T-helper 1 cell treated with Interleukin-12 subunit alpha and Interleukin-12 subunit beta and Interleukin-4 antibody, amounts not matched to agents 30 μg/mL and 1 μg/mL, for 36 hours (primary cell): ENCODE results near the gene CFAP20DC.
"Not testable (repeated sequence)": the region's sequence is repeated elsewhere in the genome, so short reads cannot be mapped to it uniquely, and the experiment has no call there.

Experiments
- H3K27ac Mint-ChIP-seq: one replicate; pipeline ENCODE4 v1.8.0; 2021; ENCODE audit warnings: mild to moderate bottlenecking, mixed read lengths
- H3K27me3 Mint-ChIP-seq: one replicate; pipeline ENCODE4 v1.8.0; 2021; ENCODE audit warnings: low read depth, mixed read lengths
- H3K36me3 Mint-ChIP-seq: one replicate; pipeline ENCODE4 v1.8.0; 2021; ENCODE audit warnings: low read depth, mixed read lengths
- H3K4me1 Mint-ChIP-seq: one replicate; pipeline ENCODE4 v1.8.0; 2021; ENCODE audit warnings: low read depth, mixed read lengths
- H3K4me3 Mint-ChIP-seq: one replicate; pipeline ENCODE4 v1.8.0; 2021; ENCODE audit warnings: mild to moderate bottlenecking, moderate library complexity, mixed read lengths
- H3K9me3 Mint-ChIP-seq: one replicate; pipeline ENCODE4 v1.8.0; 2021; ENCODE audit warnings: mixed read lengths

CFAP20DC gene

DNA sequence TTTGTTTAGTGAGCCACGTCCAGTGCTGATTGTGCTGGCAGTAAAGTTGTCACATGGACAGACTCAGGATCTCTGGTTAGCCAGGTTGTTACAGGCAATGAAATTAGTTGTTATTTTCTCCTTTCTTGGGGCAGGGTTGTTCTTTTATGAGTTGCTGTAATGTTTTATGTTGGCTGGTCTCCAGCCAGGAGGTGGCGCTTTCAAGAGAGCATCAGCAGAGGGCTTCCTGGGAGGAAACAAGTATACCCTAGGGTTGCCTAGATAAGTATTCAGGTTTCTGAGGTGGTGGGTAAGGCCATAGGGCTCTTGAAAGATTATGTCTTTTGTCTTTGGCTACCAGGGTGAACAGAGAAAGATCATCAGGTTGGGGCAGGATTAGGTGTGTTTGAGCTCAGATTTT, 14.5 kb upstream of the CFAP20DC start:
- Mint-ChIP-seq H3K4me1 (no peaks in the 10 kb centered on the region), H3K27ac (no peak overlapping the region), H3K36me3 (no peaks in the 10 kb centered on the region), H3K27me3 (peaks cover 39% of the 10 kb centered on the region), H3K9me3 (no peaks in the 10 kb centered on the region), H3K4me3 (no peak overlapping the region)

DNA sequence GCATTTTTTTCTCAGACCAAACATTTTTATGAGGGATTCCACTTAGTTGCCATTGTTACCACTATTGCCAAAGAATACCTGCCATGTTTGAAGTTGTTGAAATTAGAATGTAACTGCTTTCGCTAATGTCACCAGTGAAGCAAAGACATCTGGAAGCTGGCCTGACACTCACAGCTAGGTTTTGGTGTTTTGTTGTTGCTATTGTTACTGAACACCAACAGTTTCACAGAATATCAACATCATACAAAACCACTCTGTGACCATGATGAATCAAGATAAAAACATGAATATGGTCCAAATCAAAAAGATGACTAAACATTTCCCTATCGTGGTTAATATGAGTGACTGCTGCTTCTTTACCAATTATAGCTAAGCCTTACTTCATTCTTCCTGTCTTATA, 6.9 kb upstream of the CFAP20DC start:
- no peaks in the 10 kb centered on the region for H3K36me3 Mint-ChIP-seq
- no peak overlapping the region for H3K4me3 Mint-ChIP-seq
- H3K4me1 Mint-ChIP-seq: no peaks in the 10 kb centered on the region
- no peaks in the 10 kb centered on the region for H3K9me3 Mint-ChIP-seq
- peaks cover 50% of the 10 kb centered on the region for H3K27me3 Mint-ChIP-seq
- H3K27ac Mint-ChIP-seq: no peak overlapping the region

DNA sequence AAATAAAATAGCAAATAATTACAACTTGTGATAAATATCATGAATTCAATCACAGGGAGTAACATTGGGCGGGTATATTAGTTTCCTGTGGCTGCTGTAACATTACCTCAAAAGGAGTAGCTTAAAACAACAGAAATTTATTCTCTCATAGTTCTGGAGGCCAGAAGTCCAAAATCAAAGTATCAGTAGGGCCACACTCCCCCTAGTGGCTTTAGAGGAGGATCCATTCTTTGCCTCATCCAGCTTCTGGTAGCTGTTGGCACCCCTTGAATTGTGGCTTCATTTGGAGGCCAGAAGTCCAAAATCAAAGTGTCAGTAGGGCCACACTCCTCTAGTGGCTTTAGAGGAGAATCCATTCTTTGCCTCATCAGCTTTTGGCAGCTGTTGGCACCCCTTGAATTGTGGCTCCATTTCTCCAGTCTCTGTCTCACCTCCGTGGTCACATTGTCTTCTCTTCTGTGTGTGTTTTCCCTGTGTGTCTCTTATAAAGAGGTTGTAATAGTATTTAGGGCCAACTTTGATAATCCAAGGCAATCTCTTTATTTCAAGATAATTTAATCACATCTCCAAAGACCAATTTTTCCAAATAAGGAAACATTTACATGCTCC, 3.1 kb upstream of the CFAP20DC start:
- Mint-ChIP-seq H3K27me3 (peaks cover 21% of the 10 kb centered on the region), H3K4me3 (no peak overlapping the region), H3K27ac (no peak overlapping the region), H3K4me1 (peaks cover 11% of the 10 kb centered on the region), H3K9me3 (no peaks in the 10 kb centered on the region), H3K36me3 (no peaks in the 10 kb centered on the region)

DNA sequence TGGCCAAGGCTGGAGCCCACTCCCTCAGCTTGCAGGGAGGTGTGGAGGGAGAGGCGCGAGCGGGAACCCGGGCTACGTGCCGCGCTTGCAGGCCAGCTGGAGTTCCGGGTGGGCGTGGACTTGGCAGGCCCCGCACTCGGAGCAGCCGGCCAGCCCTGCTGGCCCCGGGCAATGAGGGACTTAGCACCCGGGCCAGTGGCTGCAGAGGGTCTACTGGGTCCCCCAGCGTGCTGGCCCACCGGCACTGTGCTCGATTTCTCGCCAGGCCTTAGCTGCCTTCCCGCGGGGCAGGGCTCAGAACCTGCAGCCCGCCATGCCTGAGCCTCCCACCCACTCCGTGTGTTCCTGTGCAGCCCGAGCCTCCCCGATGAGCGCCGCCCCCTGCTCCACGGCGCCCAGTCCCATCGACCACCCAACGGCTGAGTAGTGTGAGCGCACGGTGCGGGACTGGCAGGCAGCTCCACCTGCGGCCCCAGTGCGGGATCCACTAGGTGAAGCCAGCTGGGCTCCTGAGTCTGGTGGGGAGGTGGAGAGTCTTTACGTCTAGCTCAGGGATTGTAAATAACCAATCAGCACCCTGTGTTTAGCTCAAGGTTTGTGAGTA, 1.1 kb upstream of the CFAP20DC start:
- not testable (repeated sequence) for H3K36me3 Mint-ChIP-seq, H3K27ac Mint-ChIP-seq
- H3K27me3 Mint-ChIP-seq: peaks cover 13% of the 10 kb centered on the region

DNA sequence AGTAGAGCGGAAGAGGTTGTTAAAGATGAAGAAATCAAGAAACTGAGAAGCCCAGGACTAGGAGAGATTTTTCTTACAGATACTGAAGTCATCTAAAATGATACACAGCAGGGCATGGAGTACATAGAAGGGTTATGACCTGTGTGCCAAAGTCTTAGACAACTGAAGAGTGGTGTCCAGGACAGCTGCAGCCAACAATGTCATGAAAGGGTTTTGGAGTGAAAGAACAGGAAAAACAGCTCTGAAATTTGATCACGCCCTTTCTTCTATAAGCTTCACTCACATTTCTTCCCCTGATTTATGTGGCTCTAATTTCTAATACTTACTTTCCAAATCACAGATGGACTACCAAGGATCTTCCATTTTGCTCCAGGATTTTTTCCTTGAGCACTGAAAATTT, 3.0 kb downstream of the CFAP20DC start:
- H3K4me1 Mint-ChIP-seq: peaks cover 11% of the 10 kb centered on the region
- H3K36me3 Mint-ChIP-seq: no peaks in the 10 kb centered on the region
- no peak overlapping the region for H3K4me3 Mint-ChIP-seq
- H3K9me3 Mint-ChIP-seq: no peaks in the 10 kb centered on the region
- no peak overlapping the region for H3K27ac Mint-ChIP-seq
- no peaks in the 10 kb centered on the region for H3K27me3 Mint-ChIP-seq

More for the DNA sequence above, 1.1 kb upstream of the CFAP20DC start:
- H3K4me1 Mint-ChIP-seq: peaks cover 11% of the 10 kb centered on the region
- H3K9me3 Mint-ChIP-seq, H3K4me3 Mint-ChIP-seq: not testable (repeated sequence)

DNA sequence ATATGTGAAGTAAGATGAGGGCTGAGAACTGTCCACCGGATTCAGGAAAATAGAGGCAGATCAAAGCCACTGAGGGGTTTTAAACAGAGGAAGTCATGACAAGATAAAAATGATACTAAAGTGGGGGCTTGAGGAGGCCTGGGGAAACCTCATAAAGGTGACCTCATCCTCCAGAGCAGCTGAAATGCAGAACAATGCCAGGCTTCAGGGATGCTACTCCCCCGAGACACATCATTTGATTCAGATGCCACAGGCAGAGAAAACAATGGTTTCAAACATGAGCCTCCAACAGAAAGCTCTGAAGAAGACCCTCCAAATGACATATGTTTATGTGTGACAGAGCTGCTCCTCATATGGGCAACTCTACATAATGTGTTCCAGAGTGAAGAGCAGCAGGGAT, 6.4 kb downstream of the CFAP20DC start:
- no peaks in the 10 kb centered on the region for H3K36me3 Mint-ChIP-seq
- H3K27ac Mint-ChIP-seq: no peak overlapping the region
- peaks cover under 1% of the 10 kb centered on the region for H3K4me1 Mint-ChIP-seq
- H3K9me3 Mint-ChIP-seq: no peaks in the 10 kb centered on the region
- H3K27me3 Mint-ChIP-seq: no peaks in the 10 kb centered on the region
- no peak overlapping the region for H3K4me3 Mint-ChIP-seq

DNA sequence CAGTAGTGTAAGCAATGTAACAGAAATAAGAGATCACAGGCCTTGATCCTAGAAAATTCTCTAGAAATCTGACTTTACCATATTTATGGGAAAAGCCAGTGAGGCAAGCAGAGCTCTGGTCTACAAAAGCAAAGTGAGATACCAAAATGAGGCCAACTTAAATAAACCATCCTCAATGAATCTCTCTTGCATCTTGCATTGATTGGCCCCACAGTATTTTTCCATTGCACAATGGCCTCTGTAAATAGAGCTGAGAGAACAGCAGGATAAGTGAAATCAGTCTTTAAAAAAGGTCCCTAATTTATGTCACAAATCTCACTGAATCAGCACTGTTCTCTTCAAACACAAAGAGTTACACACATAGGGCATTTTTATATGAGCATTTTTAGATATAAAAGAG, 8.9 kb downstream of the CFAP20DC start:
- no peaks in the 10 kb centered on the region for H3K36me3 Mint-ChIP-seq
- no peak overlapping the region for H3K4me3 Mint-ChIP-seq
- H3K4me1 Mint-ChIP-seq: no peaks in the 10 kb centered on the region
- H3K9me3 Mint-ChIP-seq: no peaks in the 10 kb centered on the region
- peaks cover 4% of the 10 kb centered on the region for H3K27me3 Mint-ChIP-seq
- H3K27ac Mint-ChIP-seq: no peak overlapping the region

DNA sequence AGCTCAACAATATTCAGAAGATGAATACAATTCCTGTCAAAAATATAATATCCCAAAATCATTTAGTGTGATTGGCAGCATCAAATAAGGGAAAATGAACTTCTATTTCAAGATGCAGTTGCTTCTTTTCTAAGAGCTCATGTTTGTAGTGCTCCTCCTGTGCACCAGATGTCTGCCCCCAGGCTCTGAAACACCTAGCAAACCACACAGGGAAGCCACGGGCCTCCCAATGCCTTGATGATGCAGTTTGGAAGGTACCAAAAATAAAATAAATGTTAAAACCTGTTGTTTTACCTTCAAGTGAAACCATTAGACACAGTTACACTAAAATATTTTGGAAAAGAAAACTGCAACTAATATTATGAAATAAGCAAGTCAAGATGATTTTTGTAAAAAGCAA, 22.2 kb downstream of the CFAP20DC start:
- Mint-ChIP-seq H3K4me1 (no peaks in the 10 kb centered on the region), H3K36me3 (no peaks in the 10 kb centered on the region), H3K9me3 (no peaks in the 10 kb centered on the region), H3K4me3 (no peak overlapping the region), H3K27ac (no peak overlapping the region), H3K27me3 (peaks cover 35% of the 10 kb centered on the region)

DNA sequence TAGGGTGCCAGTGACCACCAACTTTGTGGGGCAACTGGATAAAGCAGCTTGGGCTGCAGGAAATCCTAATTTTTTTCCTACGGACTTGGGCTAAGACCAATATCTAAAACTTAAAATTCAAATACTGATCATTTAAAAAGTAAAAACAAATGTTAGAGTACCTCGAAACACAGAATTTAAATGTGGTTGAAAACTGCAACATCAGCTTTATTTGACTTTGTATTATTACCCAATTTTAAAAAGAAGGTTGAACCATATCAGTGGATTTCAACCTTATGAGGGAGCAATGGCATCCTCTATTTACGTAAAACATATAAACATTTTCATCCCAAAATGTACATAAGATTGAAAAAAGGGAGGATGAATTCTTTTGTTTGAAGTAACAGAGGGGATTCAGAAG, 26.2 kb downstream of the CFAP20DC start:
- Mint-ChIP-seq H3K4me1 (no peaks in the 10 kb centered on the region), H3K27me3 (peaks cover 28% of the 10 kb centered on the region), H3K9me3 (no peaks in the 10 kb centered on the region), H3K27ac (no peak overlapping the region), H3K4me3 (no peak overlapping the region), H3K36me3 (no peaks in the 10 kb centered on the region)

DNA sequence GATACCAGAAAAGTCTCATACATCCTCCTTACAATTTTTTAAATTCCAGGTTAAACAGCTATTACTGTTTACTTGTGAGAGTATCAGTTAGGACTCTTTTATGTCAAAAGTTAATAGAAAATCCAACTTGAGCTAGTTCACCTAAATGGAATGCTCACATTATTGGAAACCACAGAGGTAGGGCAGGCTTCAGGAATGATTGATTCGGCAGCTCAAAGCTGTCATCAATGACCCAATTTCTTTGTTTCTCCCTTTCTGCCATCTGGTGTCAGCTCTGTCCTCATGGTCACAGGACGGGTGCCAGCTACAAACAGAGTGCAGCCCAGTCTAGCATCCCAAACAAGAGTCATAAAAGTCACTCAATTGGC, 32.2 kb downstream of the CFAP20DC start:
- Mint-ChIP-seq H3K9me3 (no peaks in the 10 kb centered on the region), H3K4me3 (no peak overlapping the region), H3K36me3 (no peaks in the 10 kb centered on the region), H3K4me1 (no peaks in the 10 kb centered on the region), H3K27ac (no peak overlapping the region), H3K27me3 (peaks cover 14% of the 10 kb centered on the region)

DNA sequence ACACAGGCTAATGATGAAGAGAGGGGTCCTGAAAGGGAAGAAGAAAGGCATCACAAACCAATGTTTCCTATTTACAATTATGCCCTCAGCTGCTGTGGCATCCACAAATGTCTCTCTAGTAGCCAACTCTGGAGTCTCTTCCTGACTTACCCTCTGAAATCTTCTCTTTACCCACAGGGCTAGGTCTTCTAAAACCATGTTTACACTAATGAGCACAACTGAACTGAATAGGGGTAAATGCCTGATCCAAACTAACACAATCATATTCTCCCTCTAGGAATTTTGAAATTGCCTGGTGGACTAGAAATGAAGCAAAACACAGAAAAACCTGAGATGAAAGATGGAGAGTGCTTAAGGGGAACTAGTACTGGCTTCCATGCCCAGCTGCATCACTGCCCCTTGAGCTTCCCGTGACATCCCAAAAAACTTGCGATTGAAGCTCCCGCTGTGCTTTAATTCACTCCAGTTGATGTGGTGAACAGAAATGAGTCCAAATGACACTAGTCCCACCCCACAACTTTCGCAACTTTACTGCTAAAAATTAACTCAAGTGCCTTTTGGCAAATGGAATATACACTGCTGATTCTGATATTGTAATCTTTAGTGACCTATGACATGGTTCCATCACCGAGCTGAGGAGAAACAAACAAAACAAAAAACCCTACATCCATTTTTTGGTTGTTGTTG, 32.8 kb downstream of the CFAP20DC start:
- Mint-ChIP-seq H3K9me3 (no peaks in the 10 kb centered on the region), H3K36me3 (no peaks in the 10 kb centered on the region), H3K27ac (no peak overlapping the region), H3K4me1 (no peaks in the 10 kb centered on the region), H3K27me3 (peaks cover 14% of the 10 kb centered on the region), H3K4me3 (no peak overlapping the region)

DNA sequence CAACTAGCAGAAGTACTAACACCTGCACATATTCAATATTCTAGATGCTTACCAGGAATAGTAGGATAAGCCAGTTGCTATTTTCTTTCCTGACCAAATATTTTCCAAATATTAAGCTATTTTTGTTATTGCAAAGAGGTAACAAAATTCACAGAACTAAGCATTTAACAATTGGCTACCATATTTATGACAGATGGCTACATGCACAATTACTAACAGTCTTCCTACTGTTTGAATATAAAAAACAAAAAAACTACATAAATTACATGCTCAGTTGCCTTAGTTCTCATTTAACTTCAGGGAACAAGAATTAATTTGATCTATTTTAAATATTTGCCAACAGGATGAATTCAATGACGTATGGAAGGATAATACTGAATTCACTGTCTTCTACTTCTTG, 36.2 kb downstream of the CFAP20DC start:
- H3K27me3 Mint-ChIP-seq: peaks cover 28% of the 10 kb centered on the region
- no peaks in the 10 kb centered on the region for H3K36me3 Mint-ChIP-seq
- no peak overlapping the region for H3K27ac Mint-ChIP-seq
- H3K4me3 Mint-ChIP-seq: no peak overlapping the region
- H3K9me3 Mint-ChIP-seq: no peaks in the 10 kb centered on the region
- no peaks in the 10 kb centered on the region for H3K4me1 Mint-ChIP-seq

DNA sequence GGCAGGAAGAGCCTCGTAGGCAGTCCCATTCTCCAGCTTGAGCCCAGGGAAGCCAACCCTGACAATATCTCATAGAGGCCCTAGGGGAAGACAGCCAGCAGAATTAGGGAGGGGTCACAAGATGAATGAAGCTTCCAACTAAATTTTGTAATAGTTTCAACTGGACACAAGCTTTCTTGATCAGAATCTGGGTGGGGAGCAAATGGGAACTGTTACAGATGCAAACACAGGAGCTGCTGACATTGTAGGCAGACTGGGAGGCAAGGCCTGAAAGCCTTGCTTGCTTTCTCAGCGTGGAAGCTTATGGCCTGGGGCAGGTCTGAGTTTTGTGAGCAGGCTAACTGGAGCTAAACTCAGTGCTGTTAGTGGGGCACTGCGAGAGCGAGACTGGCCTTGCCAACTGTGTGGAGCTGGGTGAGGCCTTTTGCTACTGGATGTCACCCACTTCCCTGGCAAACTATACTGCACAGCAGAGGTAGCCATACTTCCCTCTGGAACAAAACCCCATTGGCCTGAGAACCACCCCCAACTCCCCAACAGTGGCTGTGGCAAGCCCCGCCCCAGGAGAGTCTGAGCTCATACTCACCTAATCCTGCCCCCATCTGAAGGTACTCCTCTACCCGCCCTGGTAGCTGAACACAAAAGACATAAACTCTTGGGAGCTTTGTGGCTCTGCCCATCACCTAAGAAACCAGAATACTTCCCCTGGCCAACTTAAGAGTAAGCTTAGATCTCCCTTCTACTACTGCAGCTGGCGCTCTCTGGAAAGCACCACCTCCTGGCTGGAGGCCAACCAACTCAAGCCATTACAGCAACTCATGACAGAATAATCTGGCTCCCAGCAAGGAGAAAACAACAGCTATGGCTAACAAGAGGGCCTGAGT, 42.9 kb downstream of the CFAP20DC start:
- H3K9me3 Mint-ChIP-seq: no peaks in the 10 kb centered on the region
- no peaks in the 10 kb centered on the region for H3K36me3 Mint-ChIP-seq
- no peak overlapping the region for H3K27ac Mint-ChIP-seq
- H3K27me3 Mint-ChIP-seq: peaks cover 14% of the 10 kb centered on the region
- H3K4me1 Mint-ChIP-seq: no peaks in the 10 kb centered on the region
- H3K4me3 Mint-ChIP-seq: no peak overlapping the region

DNA sequence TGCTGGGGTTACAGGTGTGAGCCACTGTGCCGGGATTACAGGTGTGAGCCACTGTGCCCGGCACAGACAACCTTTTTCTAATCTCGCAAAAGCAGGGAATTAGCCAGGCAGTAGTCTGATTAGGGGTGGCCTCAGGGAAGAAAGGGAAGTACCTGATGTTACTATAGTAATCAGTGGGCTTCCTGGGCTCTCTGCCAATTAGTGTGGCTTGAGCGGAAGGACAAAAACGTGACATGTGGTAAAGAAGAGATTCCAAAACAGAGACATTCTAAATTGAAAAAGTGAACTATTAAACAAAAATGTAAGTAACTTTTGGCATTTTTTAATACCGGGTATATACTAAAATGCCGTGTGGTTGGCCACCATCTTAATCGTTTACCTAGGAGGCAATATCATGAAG, 48.1 kb downstream of the CFAP20DC start:
- no peaks in the 10 kb centered on the region for H3K9me3 Mint-ChIP-seq
- no peak overlapping the region for H3K4me3 Mint-ChIP-seq
- H3K36me3 Mint-ChIP-seq: no peaks in the 10 kb centered on the region
- peaks cover 5% of the 10 kb centered on the region for H3K27me3 Mint-ChIP-seq
- peaks cover 1% of the 10 kb centered on the region for H3K4me1 Mint-ChIP-seq
- no peak overlapping the region for H3K27ac Mint-ChIP-seq

DNA sequence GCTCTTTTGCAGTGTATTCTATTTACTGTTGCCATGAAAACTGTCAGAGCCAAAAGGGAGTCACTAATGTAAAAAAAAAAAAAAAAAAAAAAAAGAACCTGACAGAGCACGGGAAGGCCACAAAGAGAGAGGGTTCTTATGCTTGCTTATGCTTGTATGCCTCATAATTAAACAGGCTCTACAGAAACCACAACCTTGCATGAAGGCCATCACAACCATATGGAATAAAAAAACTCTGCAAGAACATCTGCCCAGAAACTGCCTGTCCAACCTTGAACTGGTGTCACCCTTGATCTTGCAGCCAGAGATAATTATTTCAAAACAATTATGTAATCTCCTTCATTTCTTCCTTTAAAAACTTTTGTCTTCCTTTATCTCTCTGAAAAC, 50.1 kb downstream of the CFAP20DC start:
- Mint-ChIP-seq H3K9me3 (no peaks in the 10 kb centered on the region), H3K27me3 (peaks cover 5% of the 10 kb centered on the region), H3K4me3 (no peak overlapping the region), H3K36me3 (no peaks in the 10 kb centered on the region), H3K4me1 (peaks cover 4% of the 10 kb centered on the region), H3K27ac (no peak overlapping the region)
